ENCODE data around the gene XKR8.

GRCh38 chr1:27931184-27931583, 28.6 kb upstream of the XKR8 start:
- TF ChIP-seq POLR2A (IDR thresholded peaks at IDR 0.05; ENCODE audit: low read depth) (no peak), CTCF (IDR thresholded peaks at IDR 0.05) (no peak), POLR2AphosphoS5 (IDR thresholded peaks at IDR 0.05) (no peak), EP300 (IDR thresholded peaks at IDR 0.05) (no peak)
